HG02852 (cell line): Measurements from ENCODE around the gene TAS2R40.
A peak's percentile ranks its signal among the peaks of the same experiment; 100 is the strongest.
"Not testable (repeated sequence)": the region's sequence is repeated elsewhere in the genome, so short reads cannot be mapped to it uniquely, and the experiment has no call there.

Experiments used
- ATAC-seq: cut with Tn5 transposase; IDR thresholded peaks from one replicate; pipeline ENCODE4 v1.9.1; 2021; ENCODE audit warnings: mild to moderate bottlenecking, moderate library complexity; ENCODE audit not compliant: unreplicated experiment

TAS2R40 gene

GRCh38 chr7:143221737-143222136, at the start of gene TAS2R40:
Gene TAS2R40 (plus strand): TSS chr7:143222037. CDS start chr7:143222079, 42 bp downstream.
- no peak for ATAC-seq

- ATAC-seq, result no peak
Observed at GRCh38 chr7:143172354-143172753, 49.5 kb upstream of the TAS2R40 start.

GRCh38 chr7:143176128-143176527, 45.7 kb upstream of the TAS2R40 start:
- ATAC-seq, result no peak

GRCh38 chr7:143177374-143178119, 44.3 kb upstream of the TAS2R40 start:
- ATAC-seq, result no peak

GRCh38 chr7:143180771-143181170, 41.1 kb upstream of the TAS2R40 start:
- ATAC-seq, result not testable (repeated sequence)

- ATAC-seq, result no peak
Observed at GRCh38 chr7:143181349-143181748, 40.5 kb upstream of the TAS2R40 start.

- no peak for ATAC-seq
Observed at GRCh38 chr7:143183024-143183423, 38.8 kb upstream of the TAS2R40 start, which contains the start of gene TAS2R39. Gene TAS2R39 (plus strand): TSS chr7:143183419. CDS start chr7:143183419, 0 bp downstream.

GRCh38 chr7:143185551-143185950, 36.3 kb upstream of the TAS2R40 start:
- no peak for ATAC-seq

GRCh38 chr7:143188994-143189393, 32.8 kb upstream of the TAS2R40 start:
- no peak for ATAC-seq

GRCh38 chr7:143193880-143194279, 28.0 kb upstream of the TAS2R40 start:
- no peak for ATAC-seq

- ATAC-seq, result peak; percentile 74
Observed at GRCh38 chr7:143199040-143199439, 22.8 kb upstream of the TAS2R40 start.

- no peak for ATAC-seq
Observed at GRCh38 chr7:143202161-143202560, 19.7 kb upstream of the TAS2R40 start.

GRCh38 chr7:143203386-143203785, 18.5 kb upstream of the TAS2R40 start:
- ATAC-seq, result no peak

GRCh38 chr7:143205560-143206293, 16.1 kb upstream of the TAS2R40 start:
- ATAC-seq, result peak; percentile 86

GRCh38 chr7:143210541-143210940, 11.3 kb upstream of the TAS2R40 start:
- ATAC-seq, result no peak

- not testable (repeated sequence) for ATAC-seq
Observed at GRCh38 chr7:143213478-143213877, 8.4 kb upstream of the TAS2R40 start.

- ATAC-seq, result peak; percentile 88
Observed at GRCh38 chr7:143214789-143215679, 6.8 kb upstream of the TAS2R40 start.

GRCh38 chr7:143216151-143216550, 5.7 kb upstream of the TAS2R40 start:
- no peak for ATAC-seq

GRCh38 chr7:143216686-143217085, 5.2 kb upstream of the TAS2R40 start:
- no peak for ATAC-seq

GRCh38 chr7:143217806-143218205, 4.0 kb upstream of the TAS2R40 start:
- no peak for ATAC-seq

- no peak for ATAC-seq
Observed at GRCh38 chr7:143221286-143221685, 551 bp upstream of the TAS2R40 start.
